Epidermal melanocyte (primary cell): Measurements from ENCODE around the gene RPS6KA5.
"Not testable (repeated sequence)": the region's sequence is repeated elsewhere in the genome, so short reads cannot be mapped to it uniquely, and the experiment has no call there.

ENCODE experiments used
- DNase-seq: peaks from one replicate; pipeline ENCODE4 v3.0.0; 2011; ENCODE audit warnings: low spot score; ENCODE audit not compliant: insufficient read length

RPS6KA5 gene

DNA sequence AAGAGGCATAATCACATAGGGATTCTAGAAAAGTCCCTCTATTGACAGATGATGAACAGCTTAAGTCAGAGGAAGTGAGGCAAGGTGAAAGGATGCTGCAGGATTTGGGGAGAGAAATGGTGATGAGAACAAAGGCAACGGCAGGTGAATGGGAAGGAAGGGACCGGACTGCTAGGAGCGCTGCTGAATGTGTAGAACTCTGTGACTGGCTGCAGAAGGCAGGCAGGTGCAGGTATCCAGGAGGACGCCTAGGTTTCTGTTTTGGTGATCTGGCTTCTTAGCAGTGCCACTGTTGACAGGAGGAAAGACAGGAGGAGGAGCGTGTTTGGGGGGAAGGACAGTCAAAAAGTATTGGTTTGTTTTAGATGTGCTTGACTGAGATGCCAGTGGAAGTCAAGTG is 185.8 kb downstream of the RPS6KA5 start:
- DNase-seq: no peak

DNA sequence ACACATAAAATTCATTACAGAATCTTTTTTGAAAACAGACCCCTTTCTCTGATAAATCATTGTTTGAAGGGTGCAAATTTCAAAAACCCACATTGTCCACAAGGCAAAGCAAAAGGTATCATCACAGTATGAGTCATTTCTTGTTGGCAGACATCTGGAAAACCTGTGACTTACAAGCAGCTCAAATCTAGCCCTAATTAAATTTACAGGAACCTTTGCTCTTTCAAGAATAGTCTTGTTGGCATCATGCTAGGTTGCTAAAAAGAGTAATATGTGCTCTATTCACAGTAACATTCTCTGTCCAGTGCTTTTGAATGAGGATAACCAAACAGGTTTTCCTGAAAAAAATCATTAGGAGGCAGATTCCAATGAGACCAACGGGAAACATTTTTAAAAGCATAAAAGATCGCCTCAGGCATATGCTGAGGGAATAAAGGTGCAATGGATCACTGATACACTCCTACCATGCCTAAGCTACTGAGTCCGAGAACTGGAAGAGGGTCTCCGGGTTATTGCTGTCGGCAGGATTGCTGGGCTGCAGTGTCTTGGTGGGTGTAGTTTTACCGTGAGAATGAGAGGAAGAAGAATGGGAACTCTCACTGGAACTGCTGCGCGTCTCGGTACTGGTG is 188.7 kb downstream of the RPS6KA5 start:
- DNase-seq: no peak

DNA sequence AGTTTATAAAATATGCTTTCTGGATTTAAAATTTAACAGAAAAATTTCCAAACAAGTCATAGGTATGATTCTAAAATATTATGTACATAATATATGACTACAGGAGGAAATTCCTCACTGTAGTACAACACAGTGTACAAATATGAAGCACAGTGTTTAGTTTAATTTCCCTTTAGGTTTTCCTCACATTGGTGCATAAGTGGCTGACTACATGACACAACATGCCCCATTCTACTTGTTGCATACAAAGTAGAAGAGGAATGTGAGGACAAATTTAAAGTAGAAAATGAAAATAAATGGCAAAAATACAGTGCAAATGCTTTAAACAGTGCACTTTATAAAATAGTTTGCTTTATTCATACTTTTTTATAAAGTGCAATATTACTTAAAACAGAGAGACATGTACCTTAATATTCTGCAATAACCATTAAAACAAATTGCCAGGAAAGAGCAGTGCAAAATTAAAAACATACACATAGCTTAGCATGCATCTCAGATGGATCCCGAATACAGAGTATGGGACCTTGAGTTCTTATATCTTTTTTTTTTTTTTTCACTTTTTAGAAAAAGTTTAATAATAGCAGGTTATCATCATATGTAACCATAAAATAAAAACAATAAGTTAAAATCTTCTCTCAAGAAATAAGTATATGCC is 189.4 kb downstream of the RPS6KA5 start:
- no peak for DNase-seq

DNA sequence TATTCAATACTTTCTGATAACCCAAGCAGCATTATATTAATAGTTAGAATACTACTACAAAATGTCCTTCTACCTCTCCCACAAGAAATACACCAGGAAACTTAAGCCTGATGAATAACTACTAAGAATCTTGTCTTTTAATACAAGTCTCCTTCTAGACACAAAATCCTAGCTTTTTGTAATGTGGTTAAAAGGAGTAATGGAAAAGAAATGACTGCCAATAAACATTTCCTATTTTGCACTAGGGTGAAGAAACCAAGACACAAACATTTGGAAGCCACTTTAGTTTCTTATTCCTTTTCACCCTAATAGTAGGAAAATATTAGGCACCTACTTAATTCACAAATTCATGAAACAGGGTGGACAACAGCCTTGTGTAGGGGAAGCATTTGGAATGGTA is 192.9 kb downstream of the RPS6KA5 start:
- no peak for DNase-seq

DNA sequence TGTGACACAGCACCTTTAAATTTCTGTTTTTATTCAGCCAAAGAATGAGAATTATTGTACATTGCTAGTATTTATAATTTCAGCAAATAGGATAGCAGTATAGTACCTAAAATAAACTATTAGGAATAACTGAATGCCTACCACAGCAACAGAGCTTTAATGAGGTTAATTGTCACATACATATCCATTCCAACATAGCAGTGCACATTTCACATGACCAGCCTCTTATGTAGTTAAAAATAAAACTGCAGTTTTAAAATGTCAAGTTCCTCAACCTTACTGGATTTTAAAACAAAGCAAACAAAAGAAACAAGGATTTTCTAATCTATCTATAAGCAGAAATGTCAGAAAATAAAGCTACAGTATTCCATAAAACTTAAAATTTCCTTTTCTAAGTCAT is 193.6 kb downstream of the RPS6KA5 start:
- no peak for DNase-seq

DNA sequence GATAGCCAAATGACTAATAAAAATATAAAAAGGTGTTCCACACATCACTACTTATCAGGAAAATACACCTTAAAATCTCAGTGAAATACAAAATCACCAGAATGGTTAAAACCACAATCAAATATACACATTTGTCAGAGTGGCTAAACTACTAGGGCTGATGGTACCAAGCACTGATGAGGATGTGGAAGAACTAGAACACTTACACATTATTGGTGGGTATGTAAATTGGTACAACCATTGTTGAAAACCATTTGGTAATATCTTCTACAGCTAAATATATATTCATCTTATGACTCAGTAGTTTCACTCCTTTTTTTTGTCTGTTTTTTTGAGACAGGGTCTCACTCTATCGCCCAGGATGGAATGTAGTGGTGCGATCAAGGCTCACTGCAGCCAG is 195.7 kb downstream of the RPS6KA5 start:
- no peak for DNase-seq

DNA sequence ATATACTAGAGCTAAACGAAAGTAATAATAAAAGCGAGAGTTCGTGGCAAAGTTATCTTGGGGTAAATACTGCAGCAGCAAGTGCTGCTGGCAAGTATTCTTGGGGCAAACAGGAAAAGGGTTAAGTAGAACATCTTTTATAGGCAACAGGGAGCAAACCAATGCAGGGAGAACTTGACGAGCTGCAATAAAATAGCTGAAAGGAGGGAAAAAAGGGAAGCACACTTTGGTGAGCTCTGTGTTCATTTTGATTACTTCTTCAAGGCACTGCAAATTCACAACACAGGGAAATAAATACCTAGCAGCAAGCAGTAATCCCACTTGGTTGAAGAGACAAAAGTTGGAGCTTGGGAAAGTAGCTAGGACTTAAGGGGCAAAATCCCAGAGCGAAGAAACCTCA is 201.9 kb downstream of the RPS6KA5 start:
- no peak for DNase-seq

DNA sequence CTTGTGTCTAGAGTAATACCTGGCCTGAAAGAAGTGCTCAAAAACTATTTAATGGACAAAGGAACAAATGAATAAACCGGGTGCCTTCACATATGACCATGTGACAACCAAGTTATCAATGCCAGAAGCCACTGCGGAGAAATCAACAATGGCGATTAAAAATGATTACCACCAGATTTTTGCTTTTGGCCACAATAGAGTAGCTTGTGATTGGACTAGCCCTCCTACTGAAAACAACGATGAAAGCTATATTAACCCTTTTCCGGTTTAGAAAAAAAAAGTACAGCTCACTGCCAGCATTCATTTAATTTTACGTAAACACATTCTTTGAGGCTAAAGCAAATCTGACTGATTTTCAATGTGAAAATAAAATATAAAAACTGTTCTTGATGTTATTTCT is 202.6 kb downstream of the RPS6KA5 start:
- DNase-seq: no peak

DNA sequence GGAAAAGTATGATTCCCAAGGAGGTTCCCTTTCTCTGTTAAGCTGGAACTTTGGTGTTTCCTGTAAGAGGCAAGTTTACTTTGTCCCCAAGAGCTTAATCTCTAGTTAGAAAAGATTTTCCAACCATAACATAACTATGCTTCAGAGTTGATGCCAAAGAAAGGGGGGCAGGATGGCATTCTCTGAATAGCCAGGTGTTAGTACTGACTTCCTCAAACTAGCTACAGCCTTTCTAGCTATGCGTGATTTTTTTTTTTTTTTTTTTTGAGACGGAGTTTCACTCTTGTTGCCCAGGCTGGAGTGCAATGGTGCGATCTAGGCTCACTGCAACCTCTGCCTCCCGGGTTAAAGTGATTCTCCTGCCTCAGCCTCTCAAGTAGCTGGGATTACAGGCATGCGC is 204.3 kb downstream of the RPS6KA5 start:
- not testable (repeated sequence) for DNase-seq

DNA sequence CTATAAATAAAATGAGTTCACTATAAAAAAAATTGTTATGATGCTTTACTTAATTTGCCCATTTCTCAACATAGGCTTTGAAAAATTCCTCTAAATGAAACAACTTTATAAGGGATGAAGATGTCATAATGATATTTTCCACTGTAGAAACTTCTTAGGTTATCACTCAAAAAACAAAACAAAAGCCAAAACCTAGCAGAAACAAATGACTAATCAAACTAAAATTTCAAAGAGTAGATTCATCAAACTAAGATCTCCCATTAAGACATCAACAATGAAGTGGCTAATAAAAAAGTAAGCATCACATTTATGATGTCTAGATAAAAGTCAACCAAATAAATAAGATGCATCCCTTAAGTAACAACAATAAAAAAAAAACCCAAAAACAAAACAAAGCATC is 207.3 kb downstream of the RPS6KA5 start:
- no peak for DNase-seq

DNA sequence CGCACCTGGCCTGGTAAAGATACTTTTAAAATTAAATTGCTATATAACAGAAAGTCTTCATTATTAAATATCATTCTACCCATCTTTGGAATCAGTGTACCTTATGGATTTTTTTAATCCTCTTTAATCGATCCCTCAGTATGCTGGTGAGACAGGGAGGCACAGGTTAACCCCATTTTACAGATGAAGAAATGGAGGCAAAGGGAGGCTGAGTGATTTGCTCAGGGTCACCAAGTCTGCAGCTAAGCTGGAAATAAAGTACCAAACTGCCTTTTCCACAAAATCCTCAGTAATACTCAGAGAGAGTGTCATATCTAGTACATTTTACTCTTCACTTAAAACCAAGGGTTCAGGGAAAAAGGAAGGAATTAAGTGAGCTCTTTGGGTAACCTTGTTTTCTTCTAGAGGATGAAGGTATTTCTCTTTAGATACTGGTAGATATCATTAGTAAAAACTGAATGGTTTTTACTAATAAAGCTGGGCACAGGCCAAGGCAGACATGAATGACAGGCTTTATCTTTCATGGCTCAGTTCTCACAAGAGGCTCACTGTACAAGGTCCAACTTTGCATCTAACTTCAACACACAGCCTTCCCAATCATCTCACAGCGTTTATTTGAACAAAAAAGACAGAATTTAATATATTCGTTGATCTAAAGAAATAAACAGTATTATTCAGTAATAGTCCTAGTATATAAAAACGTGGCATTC is 209.0 kb downstream of the RPS6KA5 start:
- no peak for DNase-seq

DNA sequence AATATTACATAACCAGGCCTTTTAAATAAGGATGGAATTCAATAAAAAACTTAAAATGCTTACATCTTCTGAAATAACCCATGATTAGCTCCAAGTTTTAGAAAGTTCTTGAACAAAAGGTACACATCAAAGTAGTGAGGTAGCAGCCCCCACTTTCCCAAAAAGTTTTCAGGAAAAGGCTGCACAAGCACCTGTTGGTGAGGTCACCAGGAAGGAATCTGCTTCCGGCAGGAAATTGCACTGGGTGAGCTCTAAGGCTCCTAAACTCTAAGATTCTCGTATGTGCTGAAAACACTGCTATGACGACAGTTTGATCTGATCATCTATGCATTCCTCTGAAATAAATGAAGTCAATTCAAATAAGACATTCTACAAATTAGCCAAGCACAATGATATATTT is 210.0 kb downstream of the RPS6KA5 start:
- DNase-seq: peak; percentile 44

DNA sequence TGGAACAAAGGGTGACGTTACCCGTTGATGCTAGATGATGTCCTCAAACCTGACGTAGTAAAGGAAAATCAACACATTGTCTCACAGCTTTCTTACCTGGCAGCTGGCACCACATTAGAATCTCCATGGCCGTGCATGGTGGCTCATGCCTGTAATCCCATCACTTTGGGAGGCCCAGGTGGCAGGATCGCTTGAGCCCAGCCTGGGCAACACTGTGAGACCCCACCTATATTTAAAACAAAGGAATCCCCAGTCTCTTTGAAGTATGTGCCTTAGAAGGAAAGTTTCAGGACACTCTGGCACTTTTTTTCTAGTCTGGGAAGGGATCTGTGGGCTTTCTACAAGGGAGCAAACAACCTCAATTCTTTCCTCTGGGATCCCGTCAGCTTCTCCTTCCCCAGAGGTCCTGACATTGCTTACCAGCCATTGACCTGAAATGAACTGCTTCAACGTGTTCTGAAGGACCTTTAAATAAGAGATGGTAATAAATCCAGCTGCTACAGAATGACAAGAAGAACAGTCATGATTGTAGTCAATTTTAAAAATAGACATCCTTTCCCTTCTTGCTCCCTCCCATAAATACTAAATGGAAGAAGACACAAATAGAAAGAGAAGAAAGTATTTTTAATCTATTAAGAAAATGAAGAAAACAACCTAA is 210.5 kb downstream of the RPS6KA5 start:
- DNase-seq: no peak

DNA sequence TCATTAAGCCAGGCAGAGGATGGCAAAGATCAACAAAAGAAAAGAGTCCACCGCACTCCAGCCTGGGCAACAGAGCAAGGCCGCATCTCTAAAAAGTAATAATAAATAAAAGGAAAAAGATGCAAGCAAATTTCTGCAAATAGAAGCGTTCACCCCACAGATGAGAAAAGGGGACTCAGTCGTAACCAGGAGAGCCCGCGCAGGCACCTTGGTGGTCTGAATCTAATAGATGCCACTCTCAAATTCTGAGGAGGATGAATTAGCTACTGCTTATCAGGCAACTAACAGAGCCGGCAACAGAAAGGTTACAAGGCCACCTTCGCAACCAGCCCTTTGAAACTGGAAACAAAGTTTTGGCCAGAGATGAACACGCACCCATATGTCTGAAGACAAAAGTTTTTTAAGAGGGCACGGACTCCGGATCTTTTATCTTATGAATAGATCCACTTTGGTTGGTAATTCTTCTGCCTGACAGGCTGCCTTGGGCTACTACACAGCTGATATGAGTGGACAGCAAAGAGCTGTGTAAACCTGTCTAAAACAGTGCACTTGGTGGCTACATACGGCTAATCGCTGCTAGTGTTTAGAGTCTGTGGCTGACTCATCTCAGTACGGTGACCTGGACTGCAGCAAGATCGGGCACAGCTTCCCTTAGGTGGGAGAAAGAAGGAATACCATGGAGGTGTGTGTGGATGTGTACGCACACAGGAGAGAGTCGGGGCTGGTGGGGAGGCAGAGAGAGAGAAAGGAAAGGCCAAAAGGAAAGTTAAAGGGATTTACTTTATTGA is 211.3 kb downstream of the RPS6KA5 start:
- DNase-seq: no peak

DNA sequence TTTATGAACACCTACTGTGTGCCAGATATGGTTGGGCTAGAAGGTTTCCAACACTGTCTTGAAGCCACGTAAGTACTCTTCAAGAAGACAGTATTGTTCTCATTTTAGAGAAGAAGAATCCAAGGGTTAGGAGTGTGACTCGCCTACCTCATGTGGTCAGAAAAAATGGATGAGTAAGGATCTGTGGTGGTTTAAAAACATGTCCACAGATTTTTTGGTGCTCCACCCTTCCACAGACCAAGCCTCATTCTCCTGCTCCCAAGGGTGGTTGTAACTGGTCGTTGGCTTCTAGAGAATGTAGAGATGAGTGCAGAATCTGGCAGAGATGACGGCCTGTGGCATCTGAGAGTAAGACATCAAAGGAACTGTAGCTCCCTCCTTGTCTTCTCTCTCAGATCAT is 213.9 kb downstream of the RPS6KA5 start:
- no peak for DNase-seq

DNA sequence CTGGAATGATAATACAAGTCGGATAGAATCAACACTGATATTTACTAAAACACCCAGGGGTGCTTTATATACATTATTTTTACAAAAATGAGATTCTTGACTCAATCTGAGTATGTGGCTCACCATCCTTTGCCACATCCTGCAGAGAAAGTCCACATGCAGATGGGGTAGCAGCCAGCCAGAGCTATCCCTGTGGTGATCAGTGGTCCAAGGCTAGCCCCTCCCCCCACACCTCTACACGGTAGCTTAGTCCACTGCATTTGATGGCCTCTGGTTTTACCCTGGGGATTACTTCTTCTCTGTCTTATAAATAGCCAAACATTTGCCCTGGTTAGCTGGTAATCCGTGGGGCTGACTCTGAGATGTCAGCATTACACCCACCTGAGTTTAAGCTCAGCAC is 216.1 kb downstream of the RPS6KA5 start:
- no peak for DNase-seq

DNA sequence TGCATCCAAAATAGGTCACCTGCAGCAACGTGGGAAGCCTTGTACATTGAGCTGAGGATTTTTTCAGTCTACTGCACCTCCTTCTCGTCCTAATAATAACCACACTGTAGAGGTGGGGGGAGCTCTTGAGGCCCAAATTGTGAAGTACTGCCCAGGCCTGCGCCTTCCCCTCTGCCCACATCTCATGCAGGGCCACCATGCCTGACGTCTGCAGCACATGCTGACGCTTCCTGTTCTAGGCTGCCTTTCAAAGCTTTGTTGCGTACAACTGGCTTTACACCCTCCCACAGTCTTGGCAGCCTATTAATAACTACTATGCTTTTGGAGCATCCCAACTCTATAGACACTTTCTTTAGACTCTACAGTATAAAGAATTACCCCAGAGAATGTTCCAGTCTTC is 217.7 kb downstream of the RPS6KA5 start:
- no peak for DNase-seq

DNA sequence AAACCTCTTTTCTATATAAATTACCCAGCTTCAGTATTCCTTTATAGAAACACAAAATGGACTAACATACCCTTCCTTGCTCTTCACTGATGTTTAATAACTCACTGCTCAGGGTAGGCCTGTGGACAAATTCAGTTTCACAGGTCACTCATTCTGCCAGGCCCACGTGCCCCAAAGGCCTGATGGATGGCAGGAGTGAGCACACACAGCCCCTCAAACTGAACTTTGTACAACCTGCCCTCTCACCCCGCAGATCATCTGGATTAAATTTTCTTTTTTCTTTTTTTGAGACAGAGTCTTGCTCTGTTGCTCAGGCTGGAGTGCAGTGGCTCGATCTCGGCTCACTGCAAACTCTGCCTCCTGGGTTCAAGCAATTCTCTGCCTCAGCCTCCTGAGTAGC is 219.8 kb downstream of the RPS6KA5 start:
- not testable (repeated sequence) for DNase-seq

DNA sequence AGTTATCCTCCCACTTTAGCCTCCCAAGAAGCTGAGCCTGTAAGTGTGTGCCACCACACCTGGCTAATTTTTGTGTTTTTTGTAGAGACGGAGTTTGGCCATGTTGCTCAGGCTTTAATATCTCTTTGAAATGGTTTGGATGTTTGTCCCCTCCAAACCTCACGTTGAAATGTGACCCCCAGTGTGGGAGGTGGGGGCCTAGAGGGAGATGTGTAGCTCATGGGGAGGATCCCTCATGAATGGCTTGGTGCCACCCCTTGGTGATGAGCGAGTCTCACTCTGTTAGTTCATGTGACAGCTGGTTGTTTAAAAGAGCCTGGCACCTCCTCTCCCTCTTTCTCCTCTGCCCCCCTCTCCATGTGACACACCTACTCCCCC is 220.6 kb downstream of the RPS6KA5 start:
- DNase-seq: no peak

DNA sequence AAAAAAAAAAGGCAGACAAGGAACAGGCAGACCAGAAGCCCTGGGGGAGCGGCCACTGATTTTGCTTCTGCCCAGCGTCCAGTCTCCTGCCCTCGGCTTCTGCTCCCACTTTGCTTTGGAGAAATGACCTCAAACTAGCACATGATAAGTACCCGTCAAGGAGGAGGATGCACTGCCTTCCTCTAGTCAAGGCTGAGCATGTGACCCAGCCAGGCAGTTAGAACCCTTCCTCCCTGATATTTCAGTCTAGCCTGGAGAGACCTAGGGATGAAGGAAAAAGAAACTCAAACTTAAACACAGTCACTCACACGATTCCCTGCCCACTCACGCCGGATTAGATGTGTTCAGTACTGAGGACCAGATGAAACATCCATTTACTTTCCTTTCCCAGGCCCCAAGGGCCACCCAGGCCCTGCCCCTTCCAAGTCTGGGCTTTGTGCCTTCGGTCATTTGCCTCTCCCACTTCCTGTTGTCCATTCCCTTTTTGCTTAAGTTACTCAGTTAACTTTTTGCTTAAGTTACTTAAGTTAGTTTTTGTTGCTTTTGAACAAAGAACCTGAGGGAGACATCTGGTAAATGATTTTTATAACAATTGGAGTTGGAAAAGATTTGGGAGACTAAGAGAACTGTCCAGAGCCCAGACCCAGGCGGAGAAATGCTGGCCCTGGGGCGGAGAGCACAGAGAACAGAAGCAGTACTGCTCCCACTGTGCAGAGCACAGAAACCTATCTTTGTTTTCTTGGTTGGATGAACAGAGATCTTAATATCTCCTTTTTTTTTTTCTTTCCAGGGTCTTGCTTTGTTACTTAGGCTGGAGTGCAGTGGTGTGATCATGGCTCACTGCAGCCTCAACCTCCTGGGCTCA is 221.2 kb downstream of the RPS6KA5 start:
- DNase-seq: peak; percentile 58

DNA sequence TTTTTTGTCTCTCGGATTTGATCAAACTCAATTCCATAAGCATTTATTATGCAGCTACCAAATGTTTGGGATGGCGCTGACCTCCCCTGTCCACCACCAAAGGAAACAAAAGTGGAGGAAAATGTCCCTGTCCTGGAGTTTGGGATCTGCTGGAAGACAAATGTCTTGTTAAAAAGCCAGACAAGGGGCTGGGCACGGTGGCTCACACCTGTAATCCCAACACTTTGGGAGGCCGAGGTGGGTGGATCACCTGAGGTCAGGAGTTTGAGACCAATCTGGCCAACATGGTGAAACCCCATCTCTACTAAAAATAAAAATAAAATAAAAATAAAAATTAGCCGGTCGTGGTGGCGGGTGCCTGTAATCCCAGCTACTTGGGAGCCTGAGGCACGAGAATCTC is 221.9 kb downstream of the RPS6KA5 start:
- DNase-seq: not testable (repeated sequence)
